ENCODE data around the gene ATPAF1. TPM values are rescaled to one million over a fixed set of nuclear protein-coding genes. Genes with fewer than 3 reads are reported as not detected.

The ATPAF1 gene
- total and polyA plus RNA-seq, 10 of the 15 experiments (the other 5 are each of a cell fraction or from before 2014, with no cell fraction given) = 15.2 to 93.5 (median 48.4) TPM

GRCh38 chr1:46616277-46617107 lies 51.7 kb downstream of the ATPAF1 start, which contains the start of gene MOB3C (continued):
- TF ChIP-seq BCL3 (IDR thresholded peaks at IDR 0.05; ENCODE audit: borderline replicate concordance, insufficient read depth, low read depth, low read length, poor library complexity, severe bottlenecking) = no peak
- TF ChIP-seq RAD21 (IDR thresholded peaks at IDR 0.05; ENCODE audit: insufficient read depth, low read depth, low read length) = no peak
- no peak for TF ChIP-seq KLF5 (IDR thresholded peaks at IDR 0.05; ENCODE audit: partially characterized antibody)
- TF ChIP-seq POLR2A (IDR thresholded peaks at IDR 0.05; ENCODE audit: low read depth, low read length) = peak; percentile 87
- peak in 1 of 2 experiments; percentile 60; a peak in 2 of 4 replicates for TF ChIP-seq BHLHE40 (IDR thresholded peaks at IDR 0.05; ENCODE audit: borderline replicate concordance in 1 of 2, low read depth in 2 of 2, low read length in 1 of 2)
- no peak for TF ChIP-seq BCL11A (IDR thresholded peaks at IDR 0.05; ENCODE audit: low read depth, low read length)
- no peak for TF ChIP-seq RB1 (IDR thresholded peaks at IDR 0.05; ENCODE audit: borderline replicate concordance)
- TF ChIP-seq SIN3A (IDR thresholded peaks at IDR 0.05; ENCODE audit: low read depth, low read length) = peak; percentile 52; the same call in 1 of the 2 replicates
- peak; percentile 40 for TF ChIP-seq SP1 (IDR thresholded peaks at IDR 0.05; ENCODE audit: low read depth, low read length)
- 0 out of 2 replicates have a peak, but pooled peaks have one; percentile 15 for TF ChIP-seq CREM (IDR thresholded peaks at IDR 0.05; ENCODE audit: low read depth)
- no peak for TF ChIP-seq IRF4 (IDR thresholded peaks at IDR 0.05; ENCODE audit: low read depth, low read length)
- no peak for TF ChIP-seq SMAD1 (IDR thresholded peaks at IDR 0.05; ENCODE audit: low read depth, partially characterized antibody)
- no peak for TF ChIP-seq ETV6 (conservative IDR thresholded peaks at IDR 0.05 in 1 of 2, IDR thresholded peaks at IDR 0.05 in 1 of 2; ENCODE audit: borderline replicate concordance in 1 of 2, low read depth in 1 of 2)
- no peak for TF ChIP-seq SMAD5 (IDR thresholded peaks at IDR 0.05; ENCODE audit: low read depth)
- TF ChIP-seq YBX1 (IDR thresholded peaks at IDR 0.05) = no peak
- TF ChIP-seq REST (IDR thresholded peaks at IDR 0.05; ENCODE audit: low read depth, low read length) = no peak
- no peak for TF ChIP-seq MTA2 (IDR thresholded peaks at IDR 0.05; ENCODE audit: low read depth)
- peak in 1 of 2 experiments; percentile 99; a peak in 2 of 3 replicates for TF ChIP-seq EGR1 (IDR thresholded peaks at IDR 0.05; ENCODE audit: borderline replicate concordance in 1 of 2, low read depth in 2 of 2, low read length in 2 of 2)
- TF ChIP-seq EZH2 (IDR thresholded peaks at IDR 0.05; ENCODE audit: borderline replicate concordance, control insufficient read depth, low read depth, low read length) = no peak
- TF ChIP-seq NFXL1 (IDR thresholded peaks at IDR 0.05; ENCODE audit: borderline replicate concordance) = no peak
- TF ChIP-seq TARDBP (IDR thresholded peaks at IDR 0.05; ENCODE audit: borderline replicate concordance) = no peak
- TF ChIP-seq HCFC1 (IDR thresholded peaks at IDR 0.05; ENCODE audit: low read length) = no peak
